ENCODE measurements around the gene GALNT6. TPM values are rescaled to one million over a fixed set of nuclear protein-coding genes. Genes with fewer than 3 reads are reported as not detected.

Gene GALNT6
- total and polyA plus RNA-seq, 9 of the 15 experiments (the other 6 are each of a cell fraction or from before 2014, with no cell fraction given) = 1.5 to 8.6 (median 5.1) TPM

- TF ChIP-seq MITF (IDR thresholded peaks at IDR 0.05) (0 out of 2 replicates have a peak, but pooled peaks have one; percentile 59), ZNF174 (CRISPR knock-in tag; IDR thresholded peaks at IDR 0.05) (no peak), DDX20 (tag; IDR thresholded peaks at IDR 0.05; ENCODE audit: low read depth) (no peak), TAF9B (IDR thresholded peaks at IDR 0.05; ENCODE audit: partially characterized antibody) (no peak), STAT5B (CRISPR knock-in tag; IDR thresholded peaks at IDR 0.05) (no peak), MYC (IDR thresholded peaks at IDR 0.05; ENCODE audit: low read depth, low read length) (no peak), MYC (CRISPR knock-in tag; IDR thresholded peaks at IDR 0.05; ENCODE audit: borderline replicate concordance, low read depth) (no peak), ARID1B (IDR thresholded peaks at IDR 0.05) (peak; percentile 96), ZBTB40 (IDR thresholded peaks at IDR 0.05) (no peak), ZBTB40 (CRISPR knock-in tag; IDR thresholded peaks at IDR 0.05) (no peak), GABPA (tag; conservative IDR thresholded peaks at IDR 0.05; ENCODE audit: low read depth) (no peak), ZNF766 (CRISPR knock-in tag; conservative IDR thresholded peaks at IDR 0.05) (peak; percentile 49; the same call in 1 of the 2 replicates), MEF2D (tag; conservative IDR thresholded peaks at IDR 0.05; ENCODE audit: low read depth) (no peak), RBM22 (IDR thresholded peaks at IDR 0.05; ENCODE audit: low read depth, low read length, poor library complexity, severe bottlenecking) (no peak), FOXP1 (CRISPR knock-in tag; IDR thresholded peaks at IDR 0.05) (no peak), SMARCB1 (IDR thresholded peaks at IDR 0.05; ENCODE audit: insufficient read length, low read depth) (peak; percentile 78)
Measured at GRCh38 chr12:51395283-51396230, 4.4 kb upstream of the GALNT6 start (continued).
